ENCODE data around the gene STARD3NL.
"Not testable (repeated sequence)": the region's sequence is repeated elsewhere in the genome, so short reads cannot be mapped to it uniquely, and the experiment has no call there.

Gene STARD3NL

DNA sequence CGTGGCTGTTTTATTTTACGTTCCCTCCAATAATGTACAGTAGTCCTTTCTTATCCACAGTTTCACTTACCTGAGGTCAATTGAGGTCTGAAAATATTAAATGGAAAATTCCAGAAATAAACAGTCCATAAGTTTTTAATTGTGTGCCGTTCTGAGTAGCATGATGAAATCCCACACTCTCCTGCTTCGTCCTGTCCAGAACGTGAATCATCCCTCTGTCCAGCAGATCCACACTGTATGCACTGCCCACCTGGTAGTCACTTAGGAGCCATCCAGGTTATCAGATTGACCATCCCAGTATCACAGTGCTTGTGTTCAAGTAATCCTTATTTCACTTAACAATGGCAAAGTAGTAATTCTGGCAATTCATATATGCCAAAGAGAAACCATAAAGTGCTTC lies 46.3 kb downstream of the STARD3NL start:
- no peak for DNase-seq

- DNase-seq: no peak
Measured at GRCh38 chr7:38229386-38229785, 51.3 kb downstream of the STARD3NL start.

GRCh38 chr7:38229884-38230642 lies 52.0 kb downstream of the STARD3NL start:
- DNase-seq: no peak

DNA sequence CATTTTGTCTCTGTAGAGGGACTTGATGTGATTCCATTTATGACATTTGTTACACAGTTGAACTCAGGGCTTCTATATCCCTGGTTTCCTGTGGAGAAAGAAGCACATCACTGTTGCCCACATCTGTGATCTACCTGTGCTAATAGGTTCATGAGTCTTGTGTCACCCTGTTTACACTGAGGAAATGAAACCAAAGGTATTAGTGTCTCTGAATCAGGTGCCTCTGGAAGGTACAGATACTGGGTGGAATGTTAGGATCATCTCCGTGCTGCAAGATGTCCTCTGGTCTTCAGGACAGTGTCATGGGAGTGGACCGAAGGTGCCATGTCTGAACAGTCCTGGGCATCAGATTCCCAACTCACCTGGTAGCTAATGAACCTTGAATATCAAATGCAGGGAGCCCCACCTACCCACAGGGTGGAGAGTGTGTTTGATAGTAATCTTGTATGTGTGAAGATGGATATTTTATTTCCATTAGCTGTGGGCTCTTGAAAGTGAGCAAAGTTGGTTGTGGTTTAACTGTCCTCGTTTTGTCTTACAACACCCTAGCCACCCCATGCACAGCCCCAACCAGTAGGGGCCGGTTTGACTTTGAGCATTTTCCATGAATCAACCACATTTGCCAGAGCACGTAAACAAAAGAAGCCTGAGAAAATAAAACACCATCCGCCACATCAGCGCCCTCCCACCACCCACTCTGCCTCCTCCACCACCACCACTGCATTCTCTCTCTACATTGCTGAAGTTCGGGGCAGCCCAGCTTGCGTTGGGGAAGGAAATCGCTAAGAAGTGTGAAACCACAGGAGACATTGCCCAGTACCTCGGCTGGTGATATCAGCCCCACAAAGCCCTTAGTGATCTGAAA lies 54.7 kb downstream of the STARD3NL start:
- peak; percentile 50 for DNase-seq

DNA sequence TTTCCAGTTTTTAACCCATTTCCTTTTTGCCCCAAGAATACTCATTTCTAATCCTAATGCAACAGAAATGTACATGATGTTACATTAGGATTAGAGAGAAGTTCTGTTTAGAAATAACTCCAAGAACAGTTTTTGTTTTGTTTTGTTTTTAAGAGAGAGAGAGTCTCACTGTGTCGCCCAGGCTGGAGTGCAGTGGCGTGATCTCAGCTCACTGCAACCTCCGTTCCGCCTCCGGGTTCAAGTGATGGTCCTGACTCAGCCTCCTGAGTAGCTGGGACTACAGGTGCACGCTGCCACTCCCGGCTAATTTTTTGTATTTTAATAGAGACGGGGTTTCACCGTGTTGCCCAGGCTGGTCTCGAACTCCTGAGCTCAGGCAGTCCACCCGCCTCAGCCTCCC lies 56.7 kb downstream of the STARD3NL start:
- not testable (repeated sequence) for DNase-seq

- no peak for DNase-seq
Measured at GRCh38 chr7:38235606-38236005, 57.6 kb downstream of the STARD3NL start.

GRCh38 chr7:38239129-38239528 lies 61.1 kb downstream of the STARD3NL start:
- DNase-seq: not testable (repeated sequence)

DNA sequence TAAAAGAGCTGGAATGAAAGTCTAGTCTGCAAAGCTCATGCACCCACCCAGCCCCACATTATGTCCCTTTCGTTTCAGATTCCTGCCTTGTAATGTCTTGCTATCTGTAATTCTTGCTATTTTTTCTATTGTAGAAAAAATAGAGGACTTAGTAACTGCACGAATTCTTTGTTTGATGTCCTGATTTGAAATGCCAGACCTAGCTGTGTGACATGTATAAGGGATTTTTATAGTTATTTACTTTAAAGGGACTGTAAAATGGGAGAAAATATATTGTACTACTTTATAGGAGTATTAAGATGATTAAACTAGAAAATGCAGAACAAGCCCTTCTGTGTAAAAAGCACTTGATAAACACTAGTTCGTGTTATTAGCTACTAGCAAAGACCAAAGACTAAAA lies 63.0 kb downstream of the STARD3NL start:
- no peak for DNase-seq

- no peak for DNase-seq
Measured at GRCh38 chr7:38242814-38243213, 64.8 kb downstream of the STARD3NL start.

- DNase-seq: not testable (repeated sequence)
Measured at GRCh38 chr7:38243345-38243744, 65.3 kb downstream of the STARD3NL start.

DNA sequence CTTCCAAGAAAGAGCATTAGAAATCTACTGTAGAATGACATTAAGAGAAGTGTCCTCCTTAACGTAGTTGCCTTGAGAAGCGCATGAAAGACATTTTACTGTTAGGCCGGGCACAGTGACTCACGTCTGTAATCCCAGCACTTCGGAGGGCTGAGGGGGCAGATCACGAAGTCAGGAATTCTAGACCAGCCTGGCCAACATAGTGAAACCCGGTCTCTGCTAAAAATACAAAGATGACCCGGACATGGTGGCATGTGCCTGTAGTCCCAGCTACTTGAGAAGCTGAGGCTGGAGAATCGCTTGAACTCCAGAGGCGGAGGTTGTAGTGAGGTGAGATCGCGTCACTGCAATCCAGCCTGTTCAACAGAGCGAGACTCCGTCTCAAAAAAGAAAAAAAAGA lies 66.5 kb downstream of the STARD3NL start:
- no peak for DNase-seq

GRCh38 chr7:38245409-38245977 lies 67.4 kb downstream of the STARD3NL start:
- no peak for DNase-seq

DNA sequence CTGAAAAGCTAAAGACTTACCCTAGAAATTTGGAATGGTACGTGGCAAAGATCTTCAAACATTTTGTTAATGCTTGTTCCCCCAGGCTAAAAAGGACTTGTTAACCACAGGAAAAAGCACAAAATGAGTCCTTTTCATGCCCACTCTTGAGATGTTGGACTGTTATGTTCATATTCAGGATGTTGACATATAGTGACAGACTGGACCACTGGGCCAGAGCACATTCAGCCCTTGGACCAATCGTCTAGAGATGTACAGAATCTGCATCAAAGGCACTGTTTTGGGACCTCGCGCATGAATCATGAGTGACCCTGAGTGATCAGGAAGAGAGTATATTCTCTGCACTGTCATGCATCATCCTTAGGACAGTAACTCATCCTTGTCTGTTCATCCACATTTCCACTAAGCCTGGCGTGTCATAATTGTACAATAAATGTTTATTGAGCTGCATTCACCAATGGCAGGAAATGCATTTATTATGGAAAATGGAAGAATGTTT lies 70.1 kb downstream of the STARD3NL start:
- DNase-seq: no peak

DNA sequence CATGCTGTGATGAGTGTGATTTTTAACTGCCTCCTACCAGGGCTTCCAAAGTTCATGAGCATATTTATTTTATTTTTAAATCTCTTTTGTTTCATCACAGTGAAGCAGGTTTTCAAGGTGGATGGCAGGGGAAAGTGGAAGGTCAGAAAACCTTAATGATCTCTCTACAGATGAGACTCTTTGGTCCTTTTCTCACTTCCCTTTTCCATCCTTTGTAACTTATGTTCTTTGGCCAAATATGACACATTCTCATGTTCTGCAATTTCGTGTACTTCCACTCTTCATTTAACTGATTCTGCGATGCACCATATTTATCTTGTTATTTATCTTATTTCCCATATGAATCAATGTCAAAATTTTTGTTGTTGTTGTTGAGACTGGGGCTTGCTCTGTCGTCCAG lies 71.8 kb downstream of the STARD3NL start:
- DNase-seq: not testable (repeated sequence)

DNA sequence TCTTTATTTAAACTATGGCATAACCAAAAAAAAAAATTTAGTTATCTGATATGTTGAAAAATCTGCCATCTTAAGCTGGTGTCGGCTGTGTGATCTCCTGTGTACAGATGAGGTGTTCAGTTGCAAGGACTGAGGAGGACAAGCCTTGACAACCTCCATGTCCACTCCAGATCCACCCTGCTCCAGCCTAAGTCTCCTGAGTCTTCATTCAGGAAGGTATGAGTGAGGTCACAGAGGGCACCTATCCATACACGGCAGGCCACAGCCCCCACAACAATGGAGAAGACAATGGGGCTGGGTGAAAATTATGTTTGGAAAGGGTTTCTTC lies 79.3 kb downstream of the STARD3NL start:
- DNase-seq: no peak

DNA sequence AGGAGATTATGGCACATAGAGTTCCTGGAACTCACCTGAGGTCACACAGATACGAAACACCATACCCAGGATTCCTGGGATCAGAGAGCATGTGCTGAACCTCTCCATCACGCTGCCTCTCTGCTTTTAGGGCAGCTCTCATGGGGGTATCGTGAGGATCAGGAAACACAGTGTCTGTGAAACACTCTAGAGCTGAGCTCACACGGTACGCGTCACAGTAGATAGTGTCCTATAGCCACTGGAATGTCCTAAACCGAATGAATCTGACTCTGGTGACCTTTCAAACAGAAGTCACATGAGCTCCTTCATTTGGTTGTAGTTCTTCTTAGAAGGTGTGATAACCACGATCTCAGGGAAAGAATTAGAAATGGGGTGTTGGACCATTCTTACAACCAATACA lies 81.1 kb downstream of the STARD3NL start:
- not testable (repeated sequence) for DNase-seq

- not testable (repeated sequence) for DNase-seq
Measured at GRCh38 chr7:38261601-38262000, 83.6 kb downstream of the STARD3NL start.

GRCh38 chr7:38262026-38262425 lies 84.0 kb downstream of the STARD3NL start:
- not testable (repeated sequence) for DNase-seq

DNA sequence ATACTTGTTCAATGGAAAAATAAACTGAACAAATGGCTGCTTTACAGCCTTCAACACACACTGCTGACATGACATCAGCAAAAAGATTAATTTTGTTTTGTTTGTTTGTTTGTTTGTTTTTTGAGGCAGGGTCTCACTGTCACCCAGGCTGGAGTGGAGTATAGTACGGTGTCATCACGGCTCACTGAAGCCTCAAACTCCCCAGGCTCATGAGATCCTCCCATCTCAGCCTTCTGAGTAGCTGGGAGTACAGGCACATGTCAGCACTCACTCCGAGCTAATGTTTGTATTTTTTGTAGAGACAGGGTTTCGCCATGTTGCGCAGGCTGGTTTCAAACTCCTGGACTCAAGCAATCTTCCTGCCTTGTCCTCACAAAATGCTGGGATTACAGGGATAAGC lies 84.5 kb downstream of the STARD3NL start:
- no peak for DNase-seq

GRCh38 chr7:38263274-38263673 lies 85.2 kb downstream of the STARD3NL start:
- DNase-seq: not testable (repeated sequence)

DNA sequence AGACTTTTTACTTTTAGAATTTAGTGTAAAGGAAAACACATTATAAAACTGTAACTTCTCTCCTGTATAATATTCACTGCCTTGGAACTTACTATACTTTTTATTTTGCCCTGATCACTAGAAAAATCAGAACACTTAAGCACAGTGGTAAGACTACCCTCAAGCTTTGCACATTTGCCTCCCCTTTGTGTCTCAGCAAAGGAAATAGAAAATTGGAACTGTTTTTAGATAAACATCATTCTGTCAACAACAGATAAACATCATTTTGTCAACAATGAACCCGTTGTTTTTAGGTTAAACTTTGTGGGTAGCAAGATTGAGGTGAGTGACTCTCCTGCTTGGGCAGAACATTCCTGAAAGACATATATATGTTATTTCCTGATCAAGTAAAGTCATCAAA lies 86.6 kb downstream of the STARD3NL start:
- not testable (repeated sequence) for DNase-seq

- DNase-seq: not testable (repeated sequence)
Measured at GRCh38 chr7:38265958-38266357, 87.9 kb downstream of the STARD3NL start.

GRCh38 chr7:38269704-38270346 lies 91.8 kb downstream of the STARD3NL start:
- DNase-seq: not testable (repeated sequence)

Data from femur (tissue), 1 donor.